ENCODE results near the gene PLEKHH2. TPM values are rescaled to one million over a fixed set of nuclear protein-coding genes. Genes with fewer than 3 reads are reported as not detected.

The PLEKHH2 gene
- total and polyA plus RNA-seq, 2 of the 13 experiments (the other 11 are each of a cell fraction or from before 2014, with no cell fraction given): 1.1 to 3.0 TPM

- TF ChIP-seq KDM4B (CRISPR knock-in tag; IDR thresholded peaks at IDR 0.05): no peak
- TF ChIP-seq HDAC6 (IDR thresholded peaks at IDR 0.05; ENCODE audit: low read depth, low read length): no peak
- no peak for TF ChIP-seq ATAD3A (CRISPR knock-in tag; IDR thresholded peaks at IDR 0.05)
- no peak for TF ChIP-seq SPEN (CRISPR knock-in tag; IDR thresholded peaks at IDR 0.05; ENCODE audit: low read depth)
- no peak for TF ChIP-seq ELF1 (CRISPR knock-in tag; IDR thresholded peaks at IDR 0.05)
- TF ChIP-seq MAFF (IDR thresholded peaks at IDR 0.05; ENCODE audit: low read depth, low read length): no peak
- no peak for TF ChIP-seq PITX1 (CRISPR knock-in tag; IDR thresholded peaks at IDR 0.05)
- no TSS peak for BruUV-seq (replicated peaks)
- no peak for ATAC-seq
- Histone ChIP-seq H3K27ac (ENCODE audit: extremely low read length, insufficient read depth, low read length) (no peak overlapping the region), H3K9me3 (ENCODE audit: low read length) (no peaks in the 10 kb centered on the region), H2AFZ (ENCODE audit: low read length) (no peak overlapping the region), H3K4me1 (ENCODE audit: insufficient read depth, low read length) (peaks cover 6% of the 10 kb centered on the region), H3K4me3 (replicated peaks in 1 of 3; ENCODE audit: insufficient read depth in 1 of 3, low read depth in 2 of 3, low read length in 3 of 3) (no peak overlapping the region), H3K9ac (ENCODE audit: insufficient read depth, low read depth, low read length) (no peak overlapping the region), H3K79me2 (ENCODE audit: insufficient read depth, low read length) (no peaks in the 10 kb centered on the region), H4K20me1 (ENCODE audit: insufficient read depth, low read length) (no peaks in the 10 kb centered on the region), H3K36me3 (replicated peaks in 1 of 2; ENCODE audit: control insufficient read depth in 1 of 2, insufficient read depth in 2 of 2, low read length in 2 of 2) (no peaks in the 10 kb centered on the region), H3K27me3 (ENCODE audit: control insufficient read depth in 1 of 2, insufficient read depth in 2 of 2, low read length in 2 of 2) (no peaks in the 10 kb centered on the region), H3K4me2 (ENCODE audit: low read depth, low read length) (no peak overlapping the region)
- no peak for DNase-seq (ENCODE audit: low spot score)
- FAIRE-seq: no peak
- ChIA-PET CTCF (ENCODE audit: low intra/inter-chr PET ratio, low total read pairs) (no interaction called here), POLR2A (interaction anchor here (1.5 kb wide), 1 partner anchor 10 kb away, joined by 3 read pairs; no protein-coding TSS in a partner anchor)
- WGBS (ENCODE audit: low lambda C conversion rate): 87% methylated on average over 7 of the region's 7 CpGs
- in situ Hi-C loops (cut with HindIII; ENCODE audit: extremely low pct_ligation_motif_present, low pct_unique_long_range_greater_than_20kb): no loop called here
- intact Hi-C loops (cut with micrococcal nuclease; ENCODE audit: unreplicated experiment): no loop called here
Measured at GRCh38 chr2:43754180-43754579, 117.1 kb downstream of the PLEKHH2 start.

GRCh38 chr2:43758739-43759138 is 121.7 kb downstream of the PLEKHH2 start:
- Histone ChIP-seq H3K4me3 (replicated peaks in 1 of 3; ENCODE audit: insufficient read depth in 1 of 3, low read depth in 2 of 3, low read length in 3 of 3) (no peak overlapping the region), H4K20me1 (ENCODE audit: insufficient read depth, low read length) (no peaks in the 10 kb centered on the region), H3K27ac (ENCODE audit: extremely low read length, insufficient read depth, low read length) (no peak overlapping the region), H3K36me3 (replicated peaks in 1 of 2; ENCODE audit: control insufficient read depth in 1 of 2, insufficient read depth in 2 of 2, low read length in 2 of 2) (no peaks in the 10 kb centered on the region), H3K4me1 (ENCODE audit: insufficient read depth, low read length) (peaks cover 13% of the 10 kb centered on the region), H3K9me3 (ENCODE audit: low read length) (no peaks in the 10 kb centered on the region), H3K9ac (ENCODE audit: insufficient read depth, low read depth, low read length) (no peak overlapping the region), H2AFZ (ENCODE audit: low read length) (no peak overlapping the region), H3K4me2 (ENCODE audit: low read depth, low read length) (no peak overlapping the region), H3K27me3 (ENCODE audit: control insufficient read depth in 1 of 2, insufficient read depth in 2 of 2, low read length in 2 of 2) (no peaks in the 10 kb centered on the region), H3K79me2 (ENCODE audit: insufficient read depth, low read length) (no peaks in the 10 kb centered on the region)
- no TSS peak for BruUV-seq (replicated peaks)
- intact Hi-C loops (cut with micrococcal nuclease; ENCODE audit: unreplicated experiment) (no loop called here), in situ Hi-C loops (cut with HindIII; ENCODE audit: extremely low pct_ligation_motif_present, low pct_unique_long_range_greater_than_20kb) (no loop called here)
- CTCF ChIA-PET (ENCODE audit: low intra/inter-chr PET ratio, low total read pairs): no interaction called here
- no peak; the same call in 2 of the 3 replicates for ATAC-seq
- POLR2A ChIA-PET: interaction anchor here (1.2 kb wide), 1 partner anchor 163 kb away, joined by 4 read pairs; the partner anchor contains the start of gene THADA
- DNase-seq (ENCODE audit: low spot score): no peak
- WGBS (ENCODE audit: low lambda C conversion rate): 73% methylated on average over 3 of the region's 3 CpGs
- FAIRE-seq: no peak
- no peak for TF ChIP-seq SOX13 (IDR thresholded peaks at IDR 0.05)
- no peak for TF ChIP-seq SOX13 (CRISPR knock-in tag; conservative IDR thresholded peaks at IDR 0.05 in 1 of 2, IDR thresholded peaks at IDR 0.05 in 1 of 2)
- no peak for TF ChIP-seq ZNF598 (CRISPR knock-in tag; IDR thresholded peaks at IDR 0.05; ENCODE audit: borderline replicate concordance)
- TF ChIP-seq ZFP91 (CRISPR knock-in tag; IDR thresholded peaks at IDR 0.05; ENCODE audit: borderline replicate concordance): no peak
- TF ChIP-seq ZBTB26 (CRISPR knock-in tag; IDR thresholded peaks at IDR 0.05; ENCODE audit: borderline replicate concordance): no peak
- no peak for TF ChIP-seq EHMT2 (IDR thresholded peaks at IDR 0.05; ENCODE audit: borderline replicate concordance, low read depth, low read length)
- TF ChIP-seq ATF2 (CRISPR knock-in tag; IDR thresholded peaks at IDR 0.05): no peak
- TF ChIP-seq ARNTL (CRISPR knock-in tag; IDR thresholded peaks at IDR 0.05): no peak
- no peak for TF ChIP-seq CEBPG (CRISPR knock-in tag; IDR thresholded peaks at IDR 0.05)
